Esophagus squamous epithelium (tissue), 5 donors: ENCODE results near the gene ASPDH. TPM values are rescaled to one million over a fixed set of nuclear protein-coding genes. Genes with fewer than 3 reads are reported as not detected.
A peak's percentile ranks its signal among the peaks of the same experiment; 100 is the strongest.

Source experiments
- DNase-seq: peaks from one replicate; lab custom pipeline; 2025; lab: John Stamatoyannopoulos, UW
- H3K27ac ChIP-seq, 4 donors: fragments of 200-600 bp; sonication (generic); one replicate each; pipeline ENCODE4 v1.5.1; 2016 to 2019; ENCODE audit warnings: mild to moderate bottlenecking in 1 of 4
- H3K27me3 ChIP-seq, 4 donors: fragments of 200-600 bp; sonication (generic); 1 replicate in 3 of 4; 2 replicates in 1 of 4; pipeline versions ENCODE4 v1.5.1 to v1.6.0; 2017 to 2021; ENCODE audit warnings: antibody characterized with exemption in 1 of 4
- H3K36me3 ChIP-seq, 3 donors: fragments of 200-600 bp; sonication (generic); one replicate each; pipeline ENCODE4 v1.5.1; 2016 to 2019
- H3K4me1 ChIP-seq, 3 donors: fragments of 200-600 bp; sonication (generic); one replicate each; pipeline ENCODE4 v1.5.1; 2017 to 2019
- H3K4me3 ChIP-seq, 4 donors: fragments of 200-600 bp; sonication (generic); 1 replicate in 3 of 4; 2 replicates in 1 of 4; pipeline ENCODE4 v1.5.1; 2016 to 2019; ENCODE audit warnings: mild to moderate bottlenecking in 2 of 4, moderate library complexity in 1 of 4
- H3K9me3 ChIP-seq, 3 donors: fragments of 200-600 bp; sonication (generic); one replicate each; pipeline ENCODE4 v1.5.1; 2016 to 2019
- CTCF ChIP-seq, 6 experiments: fragments of 450-650 bp in 4 of 6; fragments of 200-600 bp in 2 of 6; sonication (generic) in 2 of 6; IDR thresholded peaks; one replicate each; pipeline ENCODE4 v1.5.1; 2016 to 2019; ENCODE audit warnings: antibody characterized with exemption in 6 of 6, mild to moderate bottlenecking in 4 of 6, moderate library complexity in 4 of 6
- POLR2A ChIP-seq, 4 donors: fragments of 450-650 bp; IDR thresholded peaks; one replicate each; pipeline ENCODE4 v1.6.1; 2017; ENCODE audit warnings: antibody characterized with exemption in 4 of 4, mild to moderate bottlenecking in 4 of 4, moderate library complexity in 3 of 4
- WGBS, 2 donors: methylation state at CpG; one replicate each; pipeline ENCODE4 v1.1.5; 2018; 5-methylcytosine and 5-hydroxymethylcytosine counted together
- intact Hi-C: fragments of 100-400 bp; cut with DNase I; formaldehyde crosslinking; loops from one replicate; pipeline ENCODE4 v1.15.0; 2022
- total RNA-seq, 4 donors: library from RNA; depleted of rRNA; stranded (reverse); fragments of >200 nt; gene quantifications; one replicate each; pipeline ENCODE4 v1.1.0, GENCODE V29; 2016
- donor health status: DM: yes; HTN: yes; CAD: no.

The ASPDH gene
- total RNA-seq, 4 donors from 2014 or later: not detected

- Histone ChIP-seq H3K4me1 (peaks cover 12 to 26% (median 12%) of the 10 kb centered on the region in 3 donors), H3K4me3 (no peak overlapping the region), H3K9me3 (no peaks in the 10 kb centered on the region), H3K36me3 (no peaks in the 10 kb centered on the region), H3K27ac (no peak overlapping the region), H3K27me3 (peaks cover 0 to 100% (median 0%) of the 10 kb centered on the region in 4 donors)
- TF ChIP-seq CTCF (IDR thresholded peaks at IDR 0.05) (no peak), POLR2A (IDR thresholded peaks at IDR 0.05) (no peak)
- intact Hi-C loops: no loop called here
- 38% methylated on average over 4 of the region's 12 CpGs; no CpG with 5 or more reads in 1 of the 2 donors for WGBS, 2 donors
- DNase-seq: no peak
Measured at GRCh38 chr19:50555033-50555432, 41.3 kb upstream of the ASPDH start.

- no peak overlapping the region for H3K27ac ChIP-seq
- peaks cover 0 to 100% (median 0%) of the 10 kb centered on the region in 4 donors for H3K27me3 ChIP-seq
- intact Hi-C loops: no loop called here
- H3K36me3 ChIP-seq: no peaks in the 10 kb centered on the region
- TF ChIP-seq CTCF (IDR thresholded peaks at IDR 0.05): no peak
- no peak for TF ChIP-seq POLR2A (IDR thresholded peaks at IDR 0.05)
- 77 to 80% methylated on average over 5 to 7 of the region's 10 CpGs for WGBS, 2 donors
- H3K4me3 ChIP-seq: no peak overlapping the region
- no peaks in the 10 kb centered on the region for H3K9me3 ChIP-seq
- DNase-seq: no peak
- peaks cover 12 to 26% (median 12%) of the 10 kb centered on the region in 3 donors for H3K4me1 ChIP-seq
Measured at GRCh38 chr19:50554212-50554611, 40.5 kb upstream of the ASPDH start.

- Histone ChIP-seq H3K4me1 (peaks cover 12 to 26% (median 12%) of the 10 kb centered on the region in 3 donors), H3K9me3 (no peaks in the 10 kb centered on the region), H3K27me3 (peaks cover 0 to 100% (median 0%) of the 10 kb centered on the region in 4 donors), H3K27ac (no peak overlapping the region), H3K4me3 (no peak overlapping the region), H3K36me3 (no peaks in the 10 kb centered on the region)
- TF ChIP-seq POLR2A (IDR thresholded peaks at IDR 0.05): no peak
- TF ChIP-seq CTCF (IDR thresholded peaks at IDR 0.05): no peak
- 70 to 71% methylated on average over 18 to 19 of the region's 19 CpGs for WGBS, 2 donors
- no peak for DNase-seq
- intact Hi-C loops: no loop called here
Measured at GRCh38 chr19:50553134-50553703, 39.5 kb upstream of the ASPDH start.

GRCh38 chr19:50552540-50552939, 38.8 kb upstream of the ASPDH start:
- peaks cover 0 to 99% (median 0%) of the 10 kb centered on the region in 4 donors for H3K27me3 ChIP-seq
- no peaks in the 10 kb centered on the region for H3K36me3 ChIP-seq
- intact Hi-C loops: no loop called here
- H3K4me1 ChIP-seq: peaks cover 12 to 26% (median 12%) of the 10 kb centered on the region in 3 donors
- TF ChIP-seq POLR2A (IDR thresholded peaks at IDR 0.05) (no peak), CTCF (IDR thresholded peaks at IDR 0.05) (no peak)
- no peak for DNase-seq
- WGBS, 2 donors: 74 to 78% methylated on average over 13 to 15 of the region's 15 CpGs
- no peak overlapping the region for H3K27ac ChIP-seq
- no peak overlapping the region for H3K4me3 ChIP-seq
- H3K9me3 ChIP-seq: no peaks in the 10 kb centered on the region

GRCh38 chr19:50551715-50552187, 38.0 kb upstream of the ASPDH start:
- no peak for DNase-seq

More at GRCh38 chr19:50551715-50552187, 38.0 kb upstream of the ASPDH start:
- no peak for TF ChIP-seq CTCF (IDR thresholded peaks at IDR 0.05)
- no peak for TF ChIP-seq POLR2A (IDR thresholded peaks at IDR 0.05)
- Histone ChIP-seq H3K27me3 (peaks cover 0 to 98% (median 0%) of the 10 kb centered on the region in 4 donors), H3K4me1 (peaks cover 11 to 21% (median 12%) of the 10 kb centered on the region in 3 donors), H3K4me3 (peak overlapping the region in 3 of 4 donors; percentile 32 to 53 (median 38)), H3K27ac (peak overlapping the region in 1 of 4 donors; percentile 46), H3K36me3 (no peaks in the 10 kb centered on the region), H3K9me3 (no peaks in the 10 kb centered on the region)
- intact Hi-C loops: no loop called here
- 0 to 7% methylated on average over 9 of the region's 22 CpGs for WGBS, 2 donors
